D721Med (cell line): ENCODE measurements around the gene GUCY1A2.

Experiments used
- DNase-seq: peaks from one replicate; pipeline ENCODE4 v3.0.0; 2011; ENCODE audit warnings: low spot score; ENCODE audit not compliant: insufficient read length
- FAIRE-seq: peaks from 2 replicates; lab custom pipeline; 2011; peaks lifted over from hg19 to GRCh38; lab: Jason Lieb, UNC
- CTCF ChIP-seq: IDR thresholded peaks from 2 replicates; pipeline ENCODE4 v1.5.1; 2012; ENCODE audit warnings: mild to moderate bottlenecking, control low read depth; ENCODE audit not compliant: insufficient read depth; ENCODE audit errors: missing control alignments

GUCY1A2 gene

GRCh38 chr11:106943089-106943488 is 75.2 kb downstream of the GUCY1A2 start:
- DNase-seq (no peak), FAIRE-seq (no peak)
- TF ChIP-seq CTCF: no peak

GRCh38 chr11:106939157-106939556 is 79.1 kb downstream of the GUCY1A2 start:
- TF ChIP-seq CTCF: no peak
- DNase-seq: no peak
- no peak for FAIRE-seq

GRCh38 chr11:106937111-106937510 is 81.2 kb downstream of the GUCY1A2 start:
- FAIRE-seq (no peak), DNase-seq (no peak)

GRCh38 chr11:106925245-106925644 is 93.0 kb downstream of the GUCY1A2 start:
- no peak for TF ChIP-seq CTCF

More at GRCh38 chr11:106937111-106937510, 81.2 kb downstream of the GUCY1A2 start:
- no peak for TF ChIP-seq CTCF

GRCh38 chr11:106920899-106921509 is 97.3 kb downstream of the GUCY1A2 start:
- DNase-seq (no peak), FAIRE-seq (no peak)
- no peak for TF ChIP-seq CTCF

More at GRCh38 chr11:106925245-106925644, 93.0 kb downstream of the GUCY1A2 start:
- FAIRE-seq (no peak), DNase-seq (no peak)

GRCh38 chr11:106917973-106918372 is 100.3 kb downstream of the GUCY1A2 start:
- FAIRE-seq (no peak), DNase-seq (no peak)
- peak; percentile 38 for TF ChIP-seq CTCF

GRCh38 chr11:106914409-106914808 is 103.9 kb downstream of the GUCY1A2 start:
- FAIRE-seq (no peak), DNase-seq (no peak)
- no peak for TF ChIP-seq CTCF
